Panc1 (cell line): ENCODE data around the gene RASGEF1B.

Experiments
- POLR2AphosphoS5 ChIP-seq: IDR thresholded peaks from 2 replicates; pipeline ENCODE4 v1.6.1; 2012; ENCODE audit warnings: mild to moderate bottlenecking, low read depth, low read length, moderate library complexity
- REST ChIP-seq, 2 experiments: IDR thresholded peaks; 2 replicates each; pipeline ENCODE4 v1.6.1; 2011 to 2012; ENCODE audit warnings: low read depth in 2 of 2, control low read depth in 1 of 2, low read length in 1 of 2, mild to moderate bottlenecking in 1 of 2, moderate library complexity in 1 of 2; ENCODE audit not compliant: insufficient read depth in 1 of 2
- SIN3A ChIP-seq: IDR thresholded peaks from 2 replicates; pipeline ENCODE4 v1.6.1; 2012; ENCODE audit warnings: low read depth, mild to moderate bottlenecking, low read length, moderate library complexity, borderline replicate concordance; ENCODE audit not compliant: insufficient read depth
- TF ChIP-seq, protein P1 (sequence below): fragments of 450-650 bp; IDR thresholded peaks from 2 replicates; pipeline ENCODE4 v1.5.1; 2017; ENCODE audit warnings: mild to moderate bottlenecking

DNA sequence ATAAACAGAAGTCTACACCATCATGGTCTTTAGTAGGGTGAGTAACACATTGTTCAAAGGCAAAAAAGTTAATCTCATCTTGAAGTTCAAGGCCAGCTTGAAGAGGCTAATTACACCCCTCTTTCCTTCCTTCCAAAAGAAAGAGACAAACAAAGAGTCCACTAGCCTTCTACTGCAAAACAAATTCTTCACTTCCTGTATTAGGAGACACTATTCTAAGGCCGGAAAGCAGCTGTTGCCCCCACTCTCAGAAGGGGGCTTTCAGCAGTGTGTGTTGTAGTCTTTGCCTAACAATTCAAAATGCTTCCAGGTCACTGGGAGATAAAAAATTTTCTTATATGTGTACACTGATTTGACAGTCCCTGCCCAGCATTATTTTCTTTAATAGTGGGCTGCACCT lies 25.1 kb downstream of the RASGEF1B start:
- TF ChIP-seq, protein P1, sequence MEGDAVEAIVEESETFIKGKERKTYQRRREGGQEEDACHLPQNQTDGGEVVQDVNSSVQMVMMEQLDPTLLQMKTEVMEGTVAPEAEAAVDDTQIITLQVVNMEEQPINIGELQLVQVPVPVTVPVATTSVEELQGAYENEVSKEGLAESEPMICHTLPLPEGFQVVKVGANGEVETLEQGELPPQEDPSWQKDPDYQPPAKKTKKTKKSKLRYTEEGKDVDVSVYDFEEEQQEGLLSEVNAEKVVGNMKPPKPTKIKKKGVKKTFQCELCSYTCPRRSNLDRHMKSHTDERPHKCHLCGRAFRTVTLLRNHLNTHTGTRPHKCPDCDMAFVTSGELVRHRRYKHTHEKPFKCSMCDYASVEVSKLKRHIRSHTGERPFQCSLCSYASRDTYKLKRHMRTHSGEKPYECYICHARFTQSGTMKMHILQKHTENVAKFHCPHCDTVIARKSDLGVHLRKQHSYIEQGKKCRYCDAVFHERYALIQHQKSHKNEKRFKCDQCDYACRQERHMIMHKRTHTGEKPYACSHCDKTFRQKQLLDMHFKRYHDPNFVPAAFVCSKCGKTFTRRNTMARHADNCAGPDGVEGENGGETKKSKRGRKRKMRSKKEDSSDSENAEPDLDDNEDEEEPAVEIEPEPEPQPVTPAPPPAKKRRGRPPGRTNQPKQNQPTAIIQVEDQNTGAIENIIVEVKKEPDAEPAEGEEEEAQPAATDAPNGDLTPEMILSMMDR, result no peak
- no peak for TF ChIP-seq POLR2AphosphoS5
- no peak for TF ChIP-seq REST (IDR thresholded peaks at IDR 0.05; ENCODE audit: insufficient read depth in 1 of 2, low read depth in 2 of 2, low read length in 1 of 2)
- no peak for TF ChIP-seq SIN3A
